CD1c-positive myeloid dendritic cell (primary cell): ENCODE measurements around the gene HS3ST4.

Experiments used
- DNase-seq: peaks from one replicate; pipeline ENCODE4 v3.0.0-alpha.2; 2016; ENCODE audit errors: extremely low spot score

Gene HS3ST4

DNA sequence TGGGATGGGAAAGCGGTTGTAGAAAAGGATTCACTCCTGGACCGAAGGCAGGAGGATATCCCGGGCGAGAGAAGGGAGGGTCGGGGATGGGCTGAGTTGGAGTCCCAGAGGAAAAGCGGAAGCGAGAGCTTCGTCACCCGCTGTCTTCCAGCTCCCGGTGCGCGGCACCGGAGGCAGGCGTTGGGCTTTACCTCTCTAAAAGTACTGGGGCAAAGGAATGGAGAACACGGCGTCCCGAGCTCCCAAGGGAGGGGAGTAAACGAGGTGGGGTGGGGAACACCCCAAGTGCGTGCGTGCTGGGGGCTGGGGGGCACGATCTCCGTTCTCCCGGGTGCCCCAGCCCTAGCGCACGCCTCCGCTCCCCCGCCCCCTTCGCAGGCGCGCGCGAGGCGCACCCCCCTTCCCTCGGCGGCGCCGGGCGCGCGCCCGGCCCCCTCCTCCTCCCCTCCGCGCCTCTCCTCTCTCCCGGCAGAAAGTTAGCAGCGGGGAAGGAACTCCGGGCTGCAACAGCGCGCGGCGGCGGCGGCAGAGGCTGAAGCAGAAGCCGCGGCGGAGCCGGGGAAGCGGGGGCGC is at the start of gene HS3ST4:
Gene HS3ST4 (plus strand): TSS at position 441 of the 573 bp plus-strand sequence.
- peak; percentile 16 for DNase-seq

DNA sequence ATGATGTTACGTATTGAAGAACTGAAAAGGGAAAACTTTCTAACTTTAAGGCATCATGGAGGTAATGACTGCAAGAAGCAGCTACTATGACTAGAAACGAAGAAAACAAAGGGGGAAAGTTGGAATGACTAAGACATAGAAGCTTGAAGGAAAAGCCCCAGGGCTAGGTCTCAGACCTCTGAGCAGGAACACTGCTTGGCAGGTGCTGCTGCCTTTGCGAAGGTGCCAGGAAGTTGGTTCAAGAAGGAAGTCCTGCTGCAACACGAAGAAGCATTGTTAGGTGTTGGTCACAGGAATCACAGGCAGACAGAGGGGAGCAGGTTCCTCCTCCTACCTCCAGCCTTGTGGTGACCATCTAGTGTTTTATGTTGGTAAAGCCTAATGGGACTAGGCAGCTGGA is 48.1 kb upstream of the HS3ST4 start:
- no peak for DNase-seq

DNA sequence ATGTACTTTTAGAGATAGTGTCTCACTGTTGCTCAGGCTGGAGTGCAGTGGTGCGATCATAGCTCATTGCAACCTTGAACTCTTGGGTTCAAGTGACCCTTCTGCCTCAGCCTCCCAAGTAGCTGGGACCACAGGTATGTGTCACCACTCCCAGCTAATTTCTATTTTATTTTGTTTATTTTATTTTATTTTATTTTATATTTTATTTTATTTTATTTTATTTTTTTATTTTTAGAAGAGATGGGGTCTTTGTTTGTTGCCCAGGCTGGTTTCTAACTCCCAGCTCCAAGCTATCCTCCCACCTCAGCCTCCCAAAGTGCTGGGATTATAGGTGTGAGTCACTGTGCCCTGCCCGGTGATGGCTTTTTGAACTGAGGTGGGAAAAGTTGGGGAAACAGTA is 35.1 kb upstream of the HS3ST4 start:
- no peak for DNase-seq

DNA sequence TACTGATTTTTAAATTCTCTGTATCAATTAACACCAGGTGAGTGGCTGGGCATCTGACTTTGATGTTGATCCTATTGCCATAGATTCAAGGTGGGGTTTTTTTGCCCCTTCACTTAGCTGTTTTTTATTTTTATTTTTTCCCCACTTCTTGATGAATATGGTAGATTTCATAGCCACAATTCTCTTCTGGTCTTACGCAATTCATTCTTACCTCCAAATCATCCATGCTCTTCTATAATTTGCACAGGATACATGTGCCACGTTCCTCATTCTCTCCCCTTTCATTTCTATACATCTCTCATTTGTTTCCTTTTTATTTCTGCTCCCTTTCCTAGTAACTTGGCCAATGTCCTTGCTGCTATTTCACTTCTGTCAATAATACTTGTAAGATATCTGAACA is 14.9 kb upstream of the HS3ST4 start:
- DNase-seq, result no peak

- no peak for DNase-seq
Measured at GRCh38 chr16:25679511-25679910, 12.2 kb upstream of the HS3ST4 start.

GRCh38 chr16:25689137-25689836 is 2.5 kb upstream of the HS3ST4 start:
- no peak for DNase-seq

- no peak for DNase-seq
Measured at GRCh38 chr16:25690552-25691143, 1.1 kb upstream of the HS3ST4 start.

DNA sequence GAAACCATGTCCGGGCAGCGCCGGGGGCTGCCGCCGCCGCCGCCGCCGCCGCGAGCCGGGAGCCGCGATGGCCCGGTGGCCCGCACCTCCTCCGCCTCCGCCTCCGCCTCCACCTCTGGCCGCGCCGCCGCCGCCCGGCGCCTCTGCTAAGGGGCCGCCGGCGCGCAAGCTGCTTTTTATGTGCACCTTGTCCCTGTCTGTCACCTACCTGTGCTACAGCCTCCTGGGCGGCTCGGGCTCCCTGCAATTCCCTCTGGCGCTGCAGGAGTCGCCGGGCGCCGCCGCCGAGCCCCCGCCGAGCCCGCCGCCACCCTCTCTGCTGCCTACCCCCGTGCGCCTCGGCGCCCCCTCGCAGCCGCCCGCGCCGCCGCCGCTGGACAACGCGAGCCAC is 587 bp downstream of the HS3ST4 start:
- DNase-seq, result no peak

DNA sequence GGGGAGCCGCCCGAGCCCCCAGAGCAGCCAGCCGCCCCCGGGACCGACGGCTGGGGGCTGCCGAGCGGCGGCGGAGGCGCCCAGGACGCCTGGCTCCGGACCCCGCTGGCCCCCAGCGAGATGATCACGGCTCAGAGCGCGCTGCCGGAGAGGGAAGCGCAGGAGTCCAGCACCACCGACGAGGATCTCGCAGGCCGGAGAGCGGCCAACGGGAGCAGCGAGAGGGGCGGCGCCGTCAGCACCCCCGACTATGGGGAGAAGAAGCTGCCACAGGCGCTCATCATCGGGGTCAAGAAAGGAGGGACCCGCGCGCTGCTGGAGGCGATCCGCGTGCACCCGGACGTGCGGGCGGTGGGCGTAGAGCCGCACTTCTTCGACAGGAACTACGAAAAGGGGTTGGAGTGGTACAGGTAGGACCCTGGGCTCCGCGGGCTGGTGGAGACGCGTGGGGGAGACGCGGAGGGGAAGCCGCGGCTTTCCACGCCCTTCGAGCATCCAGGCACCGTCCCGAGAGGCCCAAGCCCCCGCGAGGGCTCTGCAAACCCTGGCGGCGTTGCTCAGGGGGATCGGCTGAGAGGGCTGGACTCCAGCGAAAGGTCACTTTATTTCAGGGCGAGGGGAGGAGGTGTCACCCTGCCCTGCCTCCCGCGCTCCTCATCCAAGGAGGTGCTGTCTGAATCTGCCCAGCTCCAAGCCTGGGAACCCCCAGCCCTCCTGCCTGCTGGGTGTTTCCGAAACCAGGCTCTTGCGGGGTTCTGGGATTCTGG is 1.2 kb downstream of the HS3ST4 start:
- DNase-seq, result no peak

DNA sequence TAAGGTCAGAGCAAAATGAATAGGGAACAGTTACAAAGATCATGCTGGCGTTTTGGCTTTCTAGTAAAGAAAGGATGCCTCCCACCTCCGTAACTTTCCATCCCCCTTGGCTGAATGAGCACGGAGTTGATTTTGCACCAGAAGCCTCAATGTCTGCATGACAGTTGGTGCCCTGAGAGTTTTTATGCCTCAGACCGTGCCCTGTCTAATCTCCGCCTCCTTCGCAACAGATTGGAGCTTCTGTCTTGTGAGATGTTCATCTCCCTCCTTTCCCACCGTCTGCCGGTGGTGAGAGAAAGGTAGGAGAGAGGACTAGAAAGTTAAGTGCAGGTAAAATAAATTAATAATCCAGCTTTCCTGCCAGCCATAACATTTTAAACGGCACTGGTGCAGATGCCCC is 1.9 kb downstream of the HS3ST4 start:
- no peak for DNase-seq

- no peak for DNase-seq
Measured at GRCh38 chr16:25699069-25699468, 7.3 kb downstream of the HS3ST4 start.

GRCh38 chr16:25700547-25700946 is 8.8 kb downstream of the HS3ST4 start:
- no peak for DNase-seq

DNA sequence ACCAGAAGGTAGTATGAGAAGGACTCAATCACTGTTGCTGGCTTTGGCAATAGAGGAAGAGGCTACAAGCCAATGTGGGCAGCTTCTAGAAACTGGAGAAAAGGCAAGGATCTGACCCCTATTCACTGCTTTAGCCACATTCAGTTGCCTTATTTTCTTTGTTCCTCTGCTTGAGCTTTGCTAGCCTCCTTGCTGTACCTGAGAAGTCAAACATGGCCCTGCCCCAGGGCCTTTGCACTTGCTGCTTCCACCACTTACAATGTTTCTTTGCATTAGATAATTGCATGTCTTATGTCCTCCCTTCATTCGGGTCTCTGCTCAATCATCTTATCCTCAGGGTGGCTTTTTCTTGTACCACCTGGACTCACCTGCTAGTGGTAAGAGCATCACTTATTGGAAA is 15.8 kb downstream of the HS3ST4 start:
- no peak for DNase-seq

DNA sequence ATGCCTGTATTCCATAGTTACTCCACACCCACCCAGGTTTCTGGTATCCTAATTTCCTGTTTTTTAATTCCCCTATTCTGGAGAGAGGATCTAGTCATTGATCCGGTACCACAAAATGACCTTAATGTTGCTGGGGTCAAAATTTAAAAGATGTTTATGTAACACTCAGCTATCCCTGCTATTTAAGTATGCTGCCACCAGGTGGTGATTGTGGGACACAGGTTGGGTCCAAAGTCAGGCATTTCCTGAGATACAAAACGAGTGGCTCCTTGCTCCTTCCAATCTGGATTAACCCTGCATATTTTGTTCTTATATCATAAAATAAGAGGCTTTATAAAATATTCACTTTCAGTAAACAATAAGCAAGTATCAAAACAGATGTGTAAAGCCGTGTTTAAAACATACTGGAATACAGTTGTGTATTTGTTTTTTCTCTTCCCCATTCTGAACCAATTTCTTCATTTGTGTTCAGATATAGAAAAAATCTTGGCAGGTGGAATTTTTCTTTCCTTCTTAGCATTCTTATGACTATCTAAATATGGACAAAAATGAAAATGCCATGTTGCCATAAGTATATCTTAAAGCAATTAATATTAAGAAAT is 16.3 kb downstream of the HS3ST4 start:
- no peak for DNase-seq

DNA sequence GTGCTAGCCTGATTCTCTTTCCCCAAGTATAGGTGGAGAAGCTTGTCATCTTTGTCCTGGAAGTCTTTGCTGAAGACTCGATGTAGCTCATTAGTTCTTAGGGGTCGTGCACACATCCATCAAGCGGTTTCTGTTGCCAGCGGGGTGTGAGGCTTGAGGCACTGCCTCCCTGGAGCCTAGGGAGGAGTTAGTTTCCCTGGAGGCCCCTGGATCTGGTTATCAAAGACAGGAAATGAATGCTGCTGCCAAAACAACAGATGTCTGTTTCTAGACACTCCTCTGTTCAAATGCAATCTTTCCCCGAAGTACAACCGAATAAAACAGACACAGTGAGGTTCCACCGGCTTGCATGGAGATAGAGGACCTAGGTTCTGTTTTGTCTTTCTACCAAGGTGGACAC is 17.5 kb downstream of the HS3ST4 start:
- DNase-seq, result no peak

DNA sequence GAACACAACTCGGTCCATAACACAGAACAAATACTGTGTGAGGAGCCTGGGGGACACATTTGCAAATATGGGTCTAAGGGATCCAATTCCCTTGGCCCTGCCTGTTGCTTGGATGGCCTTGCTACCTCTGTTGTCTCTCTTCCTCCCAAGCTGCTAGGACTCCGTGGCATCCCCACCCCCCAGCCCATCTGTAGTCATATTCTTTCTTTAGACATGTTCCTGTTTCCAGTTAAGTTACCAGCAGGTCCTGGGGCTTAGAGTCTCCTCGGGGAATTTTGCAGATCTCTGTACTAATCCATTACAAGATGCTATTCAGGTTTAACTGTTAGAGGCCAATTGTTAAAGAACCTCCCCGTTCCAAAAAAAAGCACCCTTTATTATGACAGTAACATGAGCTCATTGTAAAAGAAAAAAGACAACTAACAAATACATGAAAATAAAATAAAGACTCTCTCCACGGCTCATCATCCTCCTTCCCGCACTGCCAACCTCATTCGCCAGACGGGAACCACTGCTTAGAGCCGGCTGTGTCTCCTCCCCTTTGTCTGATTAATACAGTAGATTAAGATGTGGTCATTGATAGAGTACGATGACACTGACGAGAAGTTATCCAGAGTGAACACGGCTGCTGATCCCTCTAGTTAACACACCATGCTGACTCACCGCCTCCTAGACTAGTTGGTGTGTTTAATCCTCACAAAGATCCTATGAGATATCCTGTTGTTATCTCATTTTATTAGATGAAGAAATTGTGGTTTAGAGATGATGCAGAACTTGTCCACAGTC is 22.2 kb downstream of the HS3ST4 start:
- no peak for DNase-seq

GRCh38 chr16:25716186-25716585 is 24.4 kb downstream of the HS3ST4 start:
- no peak for DNase-seq

DNA sequence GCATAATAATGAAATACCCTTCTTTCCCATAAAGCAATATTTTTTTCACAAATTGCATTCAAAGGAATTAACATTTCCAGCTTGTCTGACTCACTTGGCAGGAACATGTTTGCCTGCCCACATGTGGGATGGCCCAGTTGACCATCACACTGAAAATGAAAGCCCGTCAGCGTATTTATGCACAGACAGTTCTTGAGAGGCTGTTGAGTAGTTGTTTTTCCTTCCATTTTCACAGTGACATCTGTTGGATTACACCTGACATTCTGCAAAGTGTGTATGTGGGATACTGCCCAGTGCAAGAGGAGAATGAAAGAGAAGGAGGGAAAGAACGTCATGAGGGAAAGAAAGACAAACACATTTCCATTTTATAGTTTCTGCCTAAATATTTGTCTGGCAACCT is 29.7 kb downstream of the HS3ST4 start:
- DNase-seq, result no peak

DNA sequence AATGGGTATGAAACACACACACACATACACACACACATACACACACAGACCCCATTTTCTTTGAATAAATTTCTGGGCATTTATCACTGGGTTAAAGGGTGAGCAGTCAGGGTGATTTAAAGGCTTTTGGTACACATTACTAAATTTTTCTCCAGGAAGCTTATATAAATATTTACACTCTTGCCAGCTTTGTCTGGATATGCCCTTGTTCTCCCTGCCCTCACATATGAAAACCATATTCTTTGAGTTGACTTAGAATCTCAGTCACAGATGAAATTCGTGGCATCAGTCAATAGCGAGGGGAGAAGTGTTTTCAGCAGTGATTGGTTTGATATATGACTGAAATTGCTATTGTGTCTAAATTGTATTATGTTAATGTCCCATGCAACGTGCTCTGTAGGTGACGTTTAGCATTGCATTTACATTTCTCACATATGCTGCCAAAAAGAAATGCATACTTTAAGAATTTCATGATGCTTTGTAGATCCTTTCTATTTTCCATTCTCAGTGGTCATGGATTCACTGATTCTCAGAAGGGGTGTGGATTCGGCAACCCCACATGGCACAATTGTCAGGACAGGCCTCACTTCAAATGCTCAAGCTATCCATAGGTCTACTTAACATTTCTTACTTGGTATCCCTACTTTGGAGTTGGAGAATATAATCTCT is 34.8 kb downstream of the HS3ST4 start:
- DNase-seq, result no peak

- no peak for DNase-seq
Measured at GRCh38 chr16:25729188-25729915, 37.6 kb downstream of the HS3ST4 start.
